HCT116 (cell line): ENCODE results near the gene ACYP1. TPM values are rescaled to one million over a fixed set of nuclear protein-coding genes. Genes with fewer than 3 reads are reported as not detected.

Source experiments
- ATAC-seq: fragments of 200-7000 bp; cut with Tn5 transposase; 2 replicates; pipeline ENCODE4 v1.9.1; 2020; ENCODE audit warnings: mild to moderate bottlenecking, moderate library complexity
- BruUV-seq: library from RNA; stranded (reverse); fragments of 400-500 nt; replicated peaks from 2 replicates; lab custom pipeline; 2021; lab: Mats Ljungman, UMichigan
- CTCF ChIA-PET: fragments of 300-600 bp; sonication (Branson Sonifier 250); formaldehyde crosslinking; loops from one replicate; lab custom pipeline; 2021; ENCODE audit warnings: antibody characterized with exemption; lab: Charles Lee
- POLR2A ChIA-PET: fragments of 300-600, 350-600 bp; sonication (Branson Sonifier 250); formaldehyde crosslinking; loops from one replicate; lab custom pipeline; 2021; ENCODE audit warnings: antibody characterized with exemption; lab: Charles Lee
- RAD21 ChIA-PET, 2 experiments: fragments of 300-600 bp; sonication (Branson Sonifier 250); formaldehyde crosslinking; loops; one replicate each; lab custom pipeline; 2023; ENCODE audit warnings: low total read pairs in 2 of 2; ENCODE audit not compliant: uncharacterized antibody in 2 of 2, unreplicated experiment in 2 of 2, low non-redundant PET in 1 of 2; lab: Charles Lee
- DNase-seq: peaks from one replicate; pipeline ENCODE4 v3.0.0-alpha.2; 2010; ENCODE audit warnings: low read depth, low spot score
- H2AFZ ChIP-seq: fragments of 200-600 bp; shearing (Covaris generic), sonication (generic); 2 replicates; pipeline ENCODE4 v1.6.1; 2017; ENCODE audit warnings: low read depth, mixed run types, mixed read lengths, antibody characterized with exemption, low read length; ENCODE audit not compliant: poor library complexity, severe bottlenecking
- H3K27ac ChIP-seq: 2 replicates; pipeline ENCODE4 v1.5.1; 2012; ENCODE audit warnings: low read depth, low read length
- H3K27me3 ChIP-seq: fragments of 200-600 bp; sonication (generic); 2 replicates; pipeline ENCODE4 v1.6.1; 2016; ENCODE audit warnings: mixed run types, low read length, mixed read lengths; ENCODE audit not compliant: insufficient read depth
- H3K36me3 ChIP-seq, 2 experiments: fragments of 200-500 bp in 1 of 2; fragments of 200-600 bp in 1 of 2; sonication (Bioruptor generic) in 1 of 2; sonication (generic) in 1 of 2; 2 replicates each; pipeline versions ENCODE4 v1.5.1 to v1.6.1; 2014 to 2016; ENCODE audit warnings: low read length in 2 of 2, inconsistent platforms in 1 of 2, mixed read lengths in 1 of 2, mixed run types in 1 of 2; ENCODE audit not compliant: insufficient read depth in 2 of 2, control insufficient read depth in 1 of 2
- H3K4me1 ChIP-seq, 2 experiments: fragments of 200-600 bp in 1 of 2; sonication (generic) in 1 of 2; 2 replicates each; pipeline versions ENCODE4 v1.5.1 to v1.6.1; 2012 to 2017; ENCODE audit warnings: low read length in 2 of 2, inconsistent platforms in 1 of 2, mild to moderate bottlenecking in 1 of 2, mixed read lengths in 1 of 2, mixed run types in 1 of 2, moderate library complexity in 1 of 2; ENCODE audit not compliant: insufficient read depth in 2 of 2, control insufficient read depth in 1 of 2
- H3K4me2 ChIP-seq: fragments of 200-600 bp; sonication (generic); 2 replicates; pipeline ENCODE4 v1.6.1; 2017; ENCODE audit warnings: mixed run types, low read length, mixed read lengths
- H3K4me3 ChIP-seq, 2 experiments: fragments of 200-600 bp in 1 of 2; sonication (generic) in 1 of 2; replicated peaks in 1 of 2; 2 replicates each; pipeline ENCODE4 v1.5.1; 2011 to 2016; ENCODE audit warnings: low read length in 2 of 2, control low read depth in 1 of 2, low read depth in 1 of 2, mild to moderate bottlenecking in 1 of 2, mixed read lengths in 1 of 2, mixed run types in 1 of 2
- H3K79me2 ChIP-seq: fragments of 200-600 bp; sonication (generic); 2 replicates; pipeline ENCODE4 v1.6.1; 2017; ENCODE audit warnings: mild to moderate bottlenecking, mixed run types, low read length, moderate library complexity, mixed read lengths; ENCODE audit not compliant: insufficient read depth
- H3K9ac ChIP-seq: fragments of 200-600 bp; sonication (generic); 2 replicates; pipeline ENCODE4 v1.6.1; 2016; ENCODE audit warnings: low read length, mixed read lengths
- H3K9me2 ChIP-seq: fragments of 200-600 bp; sonication (generic), shearing (Covaris generic); 2 replicates; pipeline ENCODE4 v1.6.1; 2017; ENCODE audit warnings: mixed run types, mild to moderate bottlenecking, moderate library complexity; ENCODE audit not compliant: insufficient read depth
- H3K9me3 ChIP-seq, 2 experiments: fragments of 200-500 bp in 1 of 2; fragments of 200-600 bp in 1 of 2; sonication (Bioruptor generic) in 1 of 2; sonication (generic) in 1 of 2; 2 replicates each; pipeline ENCODE4 v1.6.1; 2014 to 2017; ENCODE audit warnings: low read length in 2 of 2, mixed read lengths in 2 of 2, inconsistent platforms in 1 of 2, low read depth in 1 of 2, mild to moderate bottlenecking in 1 of 2, mixed run types in 1 of 2, moderate library complexity in 1 of 2; ENCODE audit not compliant: control insufficient read depth in 1 of 2, insufficient read depth in 1 of 2
- H4K20me1 ChIP-seq: fragments of 200-600 bp; sonication (generic), shearing (Covaris generic); 2 replicates; pipeline ENCODE4 v1.6.1; 2017; ENCODE audit warnings: mixed run types, mild to moderate bottlenecking, moderate library complexity; ENCODE audit not compliant: insufficient read depth
- ATF3 ChIP-seq: IDR thresholded peaks from 2 replicates; pipeline ENCODE4 v1.6.1; 2012
- CBX3 ChIP-seq: IDR thresholded peaks from 2 replicates; pipeline ENCODE4 v1.6.1; 2012; ENCODE audit warnings: low read depth
- CEBPB ChIP-seq: IDR thresholded peaks from 2 replicates; pipeline ENCODE4 v1.6.1; 2012; ENCODE audit warnings: low read depth
- EZH2 ChIP-seq: fragments of 200-600 bp; sonication (generic); IDR thresholded peaks from 2 replicates; pipeline ENCODE4 v1.6.1; 2017; ENCODE audit warnings: antibody characterized with exemption, mixed run types
- EZH2phosphoT487 ChIP-seq: fragments of 200-600 bp; IDR thresholded peaks from 2 replicates; pipeline ENCODE4 v1.6.1; 2018; ENCODE audit warnings: antibody characterized with exemption, borderline replicate concordance
- JUND ChIP-seq: IDR thresholded peaks from 2 replicates; pipeline ENCODE4 v1.6.1; 2012
- MAX ChIP-seq: IDR thresholded peaks from 2 replicates; pipeline ENCODE4 v1.6.1; 2012
- RAD21 ChIP-seq: IDR thresholded peaks from 2 replicates; pipeline ENCODE4 v1.6.1; 2012; ENCODE audit warnings: low read depth, mild to moderate bottlenecking
- REST ChIP-seq: IDR thresholded peaks from 2 replicates; pipeline ENCODE4 v1.6.1; 2012; ENCODE audit warnings: low read depth
- SP1 ChIP-seq: IDR thresholded peaks from 2 replicates; pipeline ENCODE4 v1.6.1; 2012; ENCODE audit warnings: low read depth
- ZFX ChIP-seq: fragments of 450-650 bp; IDR thresholded peaks from 2 replicates; pipeline ENCODE4 v1.6.1; 2017
- ZNF274 ChIP-seq: fragments of 200-500 bp; sonication (Bioruptor generic); IDR thresholded peaks from 2 replicates; pipeline ENCODE4 v1.6.1; 2014; ENCODE audit warnings: mild to moderate bottlenecking, low read depth, low read length, inconsistent platforms
- intact Hi-C: fragments of 100-400 bp; cut with micrococcal nuclease; formaldehyde crosslinking; loops from 2 replicates; pipeline ENCODE4 v1.10.0; 2022
- total RNA-seq: library from RNA; stranded (reverse); gene quantifications from one replicate; pipeline ENCODE4 v1.2.1, GENCODE V29; 2021; ENCODE audit not compliant: unreplicated experiment
- TF ChIP-seq, protein P1 (sequence below), 3 experiments: fragments of 200-600 bp in 1 of 3; sonication (generic) in 1 of 3; IDR thresholded peaks in 2 of 3; conservative IDR thresholded peaks in 1 of 3; 2 replicates each; pipeline ENCODE4 v1.5.1; 2012 to 2017; ENCODE audit warnings: low read depth in 2 of 3, low read length in 2 of 3, antibody characterized with exemption in 1 of 3, borderline replicate concordance in 1 of 3, control low read depth in 1 of 3, mild to moderate bottlenecking in 1 of 3, mixed read lengths in 1 of 3, mixed run types in 1 of 3, moderate library complexity in 1 of 3; ENCODE audit not compliant: insufficient read depth in 1 of 3

Gene ACYP1
- total RNA-seq, 1 experiment from 2014 or later = 30.7 TPM

- TF ChIP-seq, protein P1, sequence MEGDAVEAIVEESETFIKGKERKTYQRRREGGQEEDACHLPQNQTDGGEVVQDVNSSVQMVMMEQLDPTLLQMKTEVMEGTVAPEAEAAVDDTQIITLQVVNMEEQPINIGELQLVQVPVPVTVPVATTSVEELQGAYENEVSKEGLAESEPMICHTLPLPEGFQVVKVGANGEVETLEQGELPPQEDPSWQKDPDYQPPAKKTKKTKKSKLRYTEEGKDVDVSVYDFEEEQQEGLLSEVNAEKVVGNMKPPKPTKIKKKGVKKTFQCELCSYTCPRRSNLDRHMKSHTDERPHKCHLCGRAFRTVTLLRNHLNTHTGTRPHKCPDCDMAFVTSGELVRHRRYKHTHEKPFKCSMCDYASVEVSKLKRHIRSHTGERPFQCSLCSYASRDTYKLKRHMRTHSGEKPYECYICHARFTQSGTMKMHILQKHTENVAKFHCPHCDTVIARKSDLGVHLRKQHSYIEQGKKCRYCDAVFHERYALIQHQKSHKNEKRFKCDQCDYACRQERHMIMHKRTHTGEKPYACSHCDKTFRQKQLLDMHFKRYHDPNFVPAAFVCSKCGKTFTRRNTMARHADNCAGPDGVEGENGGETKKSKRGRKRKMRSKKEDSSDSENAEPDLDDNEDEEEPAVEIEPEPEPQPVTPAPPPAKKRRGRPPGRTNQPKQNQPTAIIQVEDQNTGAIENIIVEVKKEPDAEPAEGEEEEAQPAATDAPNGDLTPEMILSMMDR (IDR thresholded peaks at IDR 0.05 in 2 of 3, conservative IDR thresholded peaks at IDR 0.05 in 1 of 3; ENCODE audit: borderline replicate concordance in 1 of 3, insufficient read depth in 1 of 3, low read depth in 2 of 3, low read length in 2 of 3) = no peak
- TF ChIP-seq ZFX = no peak
- TF ChIP-seq ZNF274 = no peak
- no peak for TF ChIP-seq RAD21
- peak; percentile 59; the same call in 1 of the 2 replicates for TF ChIP-seq MAX
Observed at GRCh38 chr14:75063491-75064204, at the start of gene ACYP1 (continued).

GRCh38 chr14:75109877-75110276, 46.1 kb upstream of the ACYP1 start:
- no peaks in the 10 kb centered on the region for H4K20me1 ChIP-seq
- H3K4me1 ChIP-seq = no peaks in the 10 kb centered on the region
- no peak overlapping the region for H2AFZ ChIP-seq
- H3K27ac ChIP-seq = no peak overlapping the region
- ATAC-seq (no peak), DNase-seq (no peak)
- ChIA-PET POLR2A (no interaction called here), CTCF (no interaction called here), RAD21 (no interaction called here)
- no peak overlapping the region for H3K9ac ChIP-seq
- no peak overlapping the region for H3K4me3 ChIP-seq
- H3K27me3 ChIP-seq = no peaks in the 10 kb centered on the region
- BruUV-seq = no TSS peak
- no peaks in the 10 kb centered on the region for H3K79me2 ChIP-seq
- TF ChIP-seq EZH2 (no peak), EZH2phosphoT487 (no peak), JUND (no peak), SP1 (no peak), CEBPB (no peak), MAX (no peak), ZNF274 (no peak), ATF3 (no peak), CBX3 (no peak), REST (no peak)
- intact Hi-C loops = no loop called here
- H3K36me3 ChIP-seq = peaks cover 45 to 50% of the 10 kb centered on the region in 2 experiments
- no peaks in the 10 kb centered on the region for H3K9me3 ChIP-seq
- H3K4me2 ChIP-seq = no peak overlapping the region
- no peaks in the 10 kb centered on the region for H3K9me2 ChIP-seq
